Prostate gland (tissue), 2 donors: ENCODE results near the gene PCMTD2.

Source experiments
- CTCF ChIP-seq, 4 experiments: fragments of 200-600 bp in 2 of 4; fragments of 450-650 bp in 2 of 4; sonication (generic) in 2 of 4; IDR thresholded peaks; 1 replicate in 3 of 4; 2 replicates in 1 of 4; pipeline ENCODE4 v1.5.1; 2016 to 2019; ENCODE audit warnings: antibody characterized with exemption in 4 of 4, mild to moderate bottlenecking in 2 of 4, moderate library complexity in 2 of 4
- POLR2A ChIP-seq: fragments of 450-650 bp; IDR thresholded peaks from one replicate; pipeline ENCODE4 v1.6.1; 2016; ENCODE audit warnings: antibody characterized with exemption, mild to moderate bottlenecking
- POLR2AphosphoS5 ChIP-seq: sonication (generic); formaldehyde crosslinking; IDR thresholded peaks from one replicate; pipeline ENCODE4 v1.6.1; 2017; ENCODE audit warnings: antibody characterized with exemption

DNA sequence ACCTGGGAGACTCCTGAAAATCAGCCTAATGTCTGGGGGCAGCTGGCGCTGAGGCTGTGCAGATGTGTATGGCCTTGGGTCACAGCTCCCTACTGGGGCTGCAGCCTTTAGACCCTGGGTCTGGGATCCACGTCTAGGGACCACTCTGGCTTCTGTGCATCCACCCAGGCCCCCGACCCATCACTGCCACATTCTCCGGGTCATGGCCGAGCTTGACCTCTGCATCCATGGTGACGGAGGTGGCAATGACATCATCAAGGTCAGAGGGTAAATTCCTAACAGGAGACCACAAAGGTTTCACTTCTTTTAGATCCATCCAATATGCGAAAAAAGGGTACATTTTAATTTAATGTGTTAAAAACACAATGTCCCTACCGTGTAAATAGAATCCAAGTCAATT lies 14.5 kb upstream of the PCMTD2 start:
- TF ChIP-seq POLR2AphosphoS5 (no peak), POLR2A (no peak), CTCF (IDR thresholded peaks at IDR 0.05) (no peak)
